HuH-7 (cell line): ENCODE data around the gene MEX3B.
"Not testable (repeated sequence)": the region's sequence is repeated elsewhere in the genome, so short reads cannot be mapped to it uniquely, and the experiment has no call there.

Experiments used
- DNase-seq: peaks from one replicate; pipeline ENCODE4 v3.0.0; 2011; ENCODE audit warnings: low spot score

The MEX3B gene

DNA sequence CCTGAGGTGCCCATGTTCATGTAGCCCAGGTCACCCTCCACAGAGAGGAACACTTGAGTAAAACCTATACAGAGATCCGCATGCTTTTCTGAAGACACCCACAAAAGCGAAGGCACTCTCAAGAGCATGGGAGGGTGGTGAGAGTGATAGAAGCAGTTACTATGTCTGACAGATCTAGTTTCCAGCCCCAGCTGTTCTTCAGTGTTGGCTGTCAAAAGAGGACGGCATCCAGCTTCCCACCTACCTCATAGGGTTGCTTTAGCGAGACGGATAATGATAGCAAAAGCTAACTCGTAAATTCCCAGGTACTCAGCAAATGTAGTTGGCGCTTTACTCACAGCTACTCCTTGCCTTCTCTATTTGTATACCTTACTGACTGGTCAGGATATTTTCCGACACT lies 3.0 kb upstream of the MEX3B start:
- DNase-seq: no peak

- no peak for DNase-seq
Observed at GRCh38 chr15:82047453-82048400, 1.9 kb upstream of the MEX3B start.

- DNase-seq: peak; percentile 98
Observed at GRCh38 chr15:82046666-82047452, 1.0 kb upstream of the MEX3B start.

DNA sequence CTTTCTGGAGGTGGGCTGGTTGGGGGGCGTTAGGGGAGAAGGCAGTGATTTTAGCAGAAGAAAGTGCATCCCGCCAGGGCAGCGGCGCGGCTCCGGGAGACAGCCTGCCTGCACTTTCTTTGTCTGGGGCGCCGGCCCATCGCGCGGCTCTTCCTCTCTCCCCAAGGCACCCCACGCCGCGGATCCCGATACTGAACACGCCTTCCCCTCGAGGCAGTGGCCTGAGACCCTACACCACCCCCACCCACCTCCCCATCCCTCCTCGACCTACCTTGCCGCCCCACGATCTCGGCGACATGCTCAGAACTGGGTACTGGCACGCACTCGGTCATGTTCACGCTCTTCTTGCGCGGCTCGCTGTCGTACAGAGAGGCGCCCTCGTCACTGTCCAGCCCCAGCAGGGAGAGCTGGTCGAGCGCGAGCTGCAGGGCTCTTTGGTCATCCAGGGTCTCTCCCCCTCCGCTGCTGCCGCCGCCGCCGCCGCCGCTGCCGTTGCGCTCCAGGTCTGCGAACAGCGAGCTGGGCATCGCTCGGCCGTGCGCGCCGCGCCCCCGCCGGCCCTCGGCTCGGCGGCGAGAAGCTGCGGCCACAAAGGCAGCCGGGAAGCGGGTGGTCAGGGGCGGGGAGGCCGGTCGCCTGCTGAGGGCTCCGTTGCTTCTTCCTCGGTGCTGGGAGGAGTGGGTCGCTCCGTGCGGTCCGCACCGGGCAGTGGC lies 483 bp downstream of the MEX3B start:
- peak; percentile 40 for DNase-seq

GRCh38 chr15:82044373-82045178 lies 1.2 kb downstream of the MEX3B start:
- DNase-seq: peak; percentile 32

- DNase-seq: no peak
Observed at GRCh38 chr15:82043796-82044372, 1.9 kb downstream of the MEX3B start.

DNA sequence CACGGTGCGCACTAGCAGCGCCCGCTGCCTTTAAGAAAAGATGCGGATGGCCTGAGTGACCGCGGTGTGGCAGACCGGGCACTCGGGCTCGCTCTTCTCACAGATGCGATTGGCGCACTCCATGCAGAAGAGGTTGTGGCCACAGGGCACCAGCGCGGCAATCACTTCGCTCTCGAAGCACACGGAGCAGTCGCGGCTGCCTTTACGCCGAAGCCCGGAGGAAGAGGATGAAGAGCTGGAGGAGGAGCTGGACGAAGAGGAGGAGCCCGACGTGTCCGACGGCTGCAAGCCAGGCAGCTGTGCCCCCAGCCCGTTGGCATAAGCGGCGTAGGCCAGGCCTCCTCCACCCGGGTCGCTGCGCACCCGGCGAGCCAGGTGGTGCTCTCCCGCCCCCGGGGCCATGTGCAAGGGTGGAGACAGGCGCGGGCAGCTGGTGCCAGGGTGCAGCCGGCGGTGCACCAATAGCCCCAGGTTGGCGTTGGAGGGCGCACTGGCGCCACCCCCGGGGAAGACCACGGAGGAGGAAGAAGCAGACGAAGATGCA lies 2.6 kb downstream of the MEX3B start:
- no peak for DNase-seq

DNA sequence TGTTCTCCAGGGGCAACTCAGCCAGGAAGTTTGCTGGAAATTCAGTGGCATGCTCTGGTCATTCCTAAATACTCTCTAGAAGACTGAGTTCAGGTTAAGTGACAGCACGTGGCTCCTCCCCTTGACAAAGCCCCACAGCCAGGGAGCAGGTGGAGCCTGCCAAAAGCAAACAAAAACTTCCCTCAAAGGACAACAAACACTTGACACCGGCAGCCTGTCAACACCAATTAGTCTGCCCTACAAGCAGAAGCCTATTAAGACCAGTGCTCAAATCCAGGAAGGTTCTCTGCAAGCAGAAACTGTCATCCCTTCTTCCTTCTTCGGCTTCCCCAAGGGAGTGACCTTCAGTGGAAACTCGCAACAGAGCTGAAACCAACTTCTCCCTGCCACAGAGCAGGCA lies 5.0 kb downstream of the MEX3B start:
- DNase-seq: peak; percentile 44

GRCh38 chr15:82040390-82040789 lies 5.4 kb downstream of the MEX3B start:
- DNase-seq: no peak

GRCh38 chr15:82039871-82040270 lies 5.9 kb downstream of the MEX3B start:
- no peak for DNase-seq

GRCh38 chr15:82036461-82036860 lies 9.4 kb downstream of the MEX3B start:
- no peak for DNase-seq

- DNase-seq: no peak
Observed at GRCh38 chr15:82031871-82032270, 13.9 kb downstream of the MEX3B start.

DNA sequence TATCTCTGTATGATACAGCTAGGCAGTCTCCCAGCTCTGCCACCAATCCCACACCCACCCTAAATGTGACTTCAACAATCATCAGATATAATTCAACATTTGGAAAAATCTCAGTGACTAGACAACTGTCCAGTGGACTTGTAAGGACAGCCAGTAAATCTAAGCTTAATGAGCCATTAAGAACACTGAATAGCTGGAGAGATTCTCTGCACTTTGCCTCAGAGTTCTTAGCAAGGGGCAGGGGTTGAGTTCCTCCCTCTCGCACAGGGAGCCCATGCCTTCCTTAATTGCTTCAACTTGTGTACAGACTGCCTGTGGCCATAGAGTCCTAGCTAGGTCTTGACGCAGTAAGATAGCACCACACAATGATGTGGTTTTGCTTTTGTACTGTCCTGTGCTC lies 15.6 kb downstream of the MEX3B start:
- DNase-seq: no peak

- DNase-seq: not testable (repeated sequence)
Observed at GRCh38 chr15:82028163-82028562, 17.7 kb downstream of the MEX3B start.

- no peak for DNase-seq
Observed at GRCh38 chr15:82021992-82022391, 23.8 kb downstream of the MEX3B start.

DNA sequence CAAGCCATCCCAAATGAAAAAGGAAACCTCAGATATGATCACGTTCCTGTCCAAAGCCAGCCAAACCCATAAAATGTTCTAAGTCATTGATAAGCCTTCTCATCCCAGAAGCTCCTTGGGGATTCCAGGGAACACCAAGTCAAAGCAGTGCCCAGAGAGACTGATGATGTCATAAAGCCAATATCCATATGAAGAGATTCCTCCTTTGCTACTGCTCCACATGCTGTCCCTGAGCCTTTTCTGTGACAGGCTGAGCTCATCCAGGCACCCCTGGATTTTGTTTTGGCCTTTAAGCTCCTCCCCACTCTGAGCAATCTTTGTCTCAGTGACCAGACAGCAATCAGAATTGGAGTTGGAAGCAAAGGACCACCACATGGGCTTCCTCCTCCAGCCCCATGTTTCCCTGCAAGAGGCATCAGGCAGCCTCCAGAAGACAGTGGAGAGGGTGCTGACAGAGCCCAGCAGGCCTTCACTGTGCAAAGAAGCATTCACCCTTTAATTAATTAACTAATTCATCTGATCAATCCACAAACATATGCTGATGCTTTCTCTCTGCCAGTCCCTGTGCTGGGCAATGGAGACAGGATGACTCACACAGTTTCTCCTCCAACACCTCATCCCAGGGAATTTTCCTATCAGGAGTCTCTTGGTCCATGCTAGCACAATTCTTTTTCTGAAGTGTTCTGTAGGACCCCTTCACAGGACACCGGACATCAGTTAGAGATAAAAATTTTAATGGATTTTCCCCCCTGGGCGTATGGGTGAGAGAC lies 25.0 kb downstream of the MEX3B start:
- no peak for DNase-seq

- DNase-seq: no peak
Observed at GRCh38 chr15:82018201-82018600, 27.6 kb downstream of the MEX3B start.

GRCh38 chr15:82017656-82018055 lies 28.2 kb downstream of the MEX3B start:
- no peak for DNase-seq

- DNase-seq: no peak
Observed at GRCh38 chr15:82014989-82015388, 30.8 kb downstream of the MEX3B start.

DNA sequence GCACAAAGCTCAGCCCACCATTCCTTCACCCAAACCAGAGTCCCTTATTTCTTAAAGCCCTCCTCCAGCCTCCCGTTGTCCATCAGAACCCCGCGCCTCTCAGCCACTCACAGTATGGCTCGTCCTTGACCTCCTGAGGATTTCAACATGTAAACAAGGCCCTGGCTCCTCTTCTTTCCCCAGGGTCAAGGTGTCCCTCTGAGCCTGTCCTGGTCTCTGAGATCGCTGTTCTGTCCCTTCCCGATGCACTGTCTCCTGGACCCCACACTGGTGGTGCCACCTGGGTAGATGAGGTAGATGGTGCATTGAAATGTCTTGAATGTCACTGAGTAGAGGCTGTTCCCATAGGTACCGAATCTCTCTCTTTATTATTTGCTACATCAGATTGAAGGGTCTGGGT lies 32.9 kb downstream of the MEX3B start:
- no peak for DNase-seq
